Gastrocnemius medialis (tissue), 4 donors: Measurements from ENCODE around the gene RAB4B.
"Not testable (repeated sequence)": the region's sequence is repeated elsewhere in the genome, so short reads cannot be mapped to it uniquely, and the experiment has no call there.

ENCODE experiments used
- CTCF ChIP-seq, 5 experiments: fragments of 450-650 bp in 3 of 5; fragments of 200-600 bp in 2 of 5; sonication (generic) in 2 of 5; IDR thresholded peaks in 4 of 5; conservative IDR thresholded peaks in 1 of 5; 1 replicate in 4 of 5; 2 replicates in 1 of 5; pipeline ENCODE4 v1.5.1; 2016 to 2019; ENCODE audit warnings: antibody characterized with exemption in 5 of 5, mild to moderate bottlenecking in 3 of 5, moderate library complexity in 3 of 5
- POLR2A ChIP-seq, 2 donors: fragments of 450-650 bp; IDR thresholded peaks; one replicate each; pipeline ENCODE4 v1.6.1; 2017; ENCODE audit warnings: antibody characterized with exemption in 2 of 2, mild to moderate bottlenecking in 2 of 2, moderate library complexity in 2 of 2

GRCh38 chr19:40824916-40825315 lies 46.9 kb downstream of the RAB4B start:
- not testable (repeated sequence) for TF ChIP-seq CTCF (IDR thresholded peaks at IDR 0.05 in 4 of 5, conservative IDR thresholded peaks at IDR 0.05 in 1 of 5); POLR2A (IDR thresholded peaks at IDR 0.05)
